HG03439 (cell line): ENCODE data around the gene SAMD15.
"Not testable (repeated sequence)": the region's sequence is repeated elsewhere in the genome, so short reads cannot be mapped to it uniquely, and the experiment has no call there.

Experiments used
- ATAC-seq: cut with Tn5 transposase; IDR thresholded peaks from one replicate; pipeline ENCODE4 v1.9.1; 2021; ENCODE audit warnings: mild to moderate bottlenecking, moderate library complexity; ENCODE audit not compliant: unreplicated experiment

SAMD15 gene

GRCh38 chr14:77376771-77377501, at the start of gene SAMD15, which contains the start of gene TMED8:
Gene SAMD15 (plus strand): TSS chr14:77377379. CDS start chr14:77377419, 40 bp downstream.
Gene TMED8 (minus strand): TSS chr14:77377094. CDS start chr14:77377053, 41 bp downstream.
- ATAC-seq: peak; percentile 83

- ATAC-seq: no peak
Measured at GRCh38 chr14:77329872-77330271, 47.3 kb upstream of the SAMD15 start.

- ATAC-seq: no peak
Measured at GRCh38 chr14:77335576-77335975, 41.6 kb upstream of the SAMD15 start.

GRCh38 chr14:77337255-77337654, 39.9 kb upstream of the SAMD15 start:
- not testable (repeated sequence) for ATAC-seq

- no peak for ATAC-seq
Measured at GRCh38 chr14:77337880-77338279, 39.3 kb upstream of the SAMD15 start.

- ATAC-seq: no peak
Measured at GRCh38 chr14:77338302-77338701, 38.9 kb upstream of the SAMD15 start.

GRCh38 chr14:77339407-77339806, 37.8 kb upstream of the SAMD15 start:
- no peak for ATAC-seq

- ATAC-seq: no peak
Measured at GRCh38 chr14:77340389-77340788, 36.8 kb upstream of the SAMD15 start.

- no peak for ATAC-seq
Measured at GRCh38 chr14:77342726-77343397, 34.3 kb upstream of the SAMD15 start.

- ATAC-seq: no peak
Measured at GRCh38 chr14:77343662-77344061, 33.5 kb upstream of the SAMD15 start.

- ATAC-seq: no peak
Measured at GRCh38 chr14:77344377-77344996, 32.7 kb upstream of the SAMD15 start.

- ATAC-seq: no peak
Measured at GRCh38 chr14:77346495-77346894, 30.7 kb upstream of the SAMD15 start.

- ATAC-seq: no peak
Measured at GRCh38 chr14:77347751-77348150, 29.4 kb upstream of the SAMD15 start.

- ATAC-seq: no peak
Measured at GRCh38 chr14:77353469-77354141, 23.6 kb upstream of the SAMD15 start.

GRCh38 chr14:77355811-77356210, 21.4 kb upstream of the SAMD15 start:
- ATAC-seq: no peak

GRCh38 chr14:77356899-77357298, 20.3 kb upstream of the SAMD15 start:
- no peak for ATAC-seq

GRCh38 chr14:77359626-77360025, 17.6 kb upstream of the SAMD15 start:
- no peak for ATAC-seq

- no peak for ATAC-seq
Measured at GRCh38 chr14:77364146-77364545, 13.0 kb upstream of the SAMD15 start.

- no peak for ATAC-seq
Measured at GRCh38 chr14:77369285-77369684, 7.9 kb upstream of the SAMD15 start.

GRCh38 chr14:77372304-77372841, 4.8 kb upstream of the SAMD15 start:
- ATAC-seq: peak; percentile 44
